NCI-H2107 treated with DMSO at 0.1 percent for 48 hours (cell line): ENCODE measurements around the gene PTPRN2.
"Not testable (repeated sequence)": the region's sequence is repeated elsewhere in the genome, so short reads cannot be mapped to it uniquely, and the experiment has no call there.

Source experiments
- DNase-seq: peaks from one replicate; lab custom pipeline; 2025; ENCODE audit not compliant: unreplicated experiment; lab: John Stamatoyannopoulos, UW

PTPRN2 gene

DNA sequence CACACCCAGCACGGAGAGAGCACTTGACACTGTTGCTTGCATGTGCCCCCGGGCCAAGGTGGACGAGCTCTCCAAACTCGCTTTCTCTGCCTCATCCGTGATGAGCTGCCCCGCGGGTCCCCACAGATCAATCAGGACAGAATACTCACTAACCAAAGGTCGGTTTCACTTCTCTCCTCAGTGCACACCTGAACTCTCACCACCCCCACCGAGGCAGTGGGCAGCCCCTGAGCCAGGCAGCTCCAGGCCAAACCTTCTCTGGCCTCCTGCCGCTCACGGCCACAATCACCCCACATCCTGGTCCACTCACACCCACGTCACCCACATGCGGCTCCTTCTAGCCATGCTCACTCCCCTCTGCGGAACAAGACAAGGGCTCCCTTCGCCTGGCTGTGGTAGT is 806.9 kb downstream of the PTPRN2 start:
- DNase-seq = no peak

DNA sequence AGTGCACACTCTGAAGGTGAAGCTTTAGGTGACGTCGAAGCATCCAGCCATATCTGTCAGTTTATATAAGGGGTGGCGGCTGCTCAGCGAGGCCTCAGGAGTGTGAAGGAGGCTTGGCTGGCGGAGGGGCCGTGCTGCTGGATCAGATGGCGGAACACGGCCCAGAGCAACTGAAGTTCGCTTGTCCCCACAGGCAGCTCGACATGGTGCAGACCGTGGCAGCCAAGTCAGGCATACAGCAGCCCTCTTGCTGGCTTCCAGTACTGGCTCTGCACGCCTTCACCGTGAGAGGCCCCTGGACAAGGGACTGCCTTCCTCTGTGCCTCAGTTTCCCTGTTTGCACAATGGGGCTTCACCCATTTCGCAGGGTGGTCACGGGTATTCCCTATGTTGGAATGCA is 807.3 kb downstream of the PTPRN2 start:
- DNase-seq = no peak

GRCh38 chr7:157779206-157779605 is 808.4 kb downstream of the PTPRN2 start:
- DNase-seq = no peak

GRCh38 chr7:157777194-157777762 is 810.3 kb downstream of the PTPRN2 start:
- DNase-seq = not testable (repeated sequence)

- no peak for DNase-seq
Observed at GRCh38 chr7:157775560-157776332, 811.9 kb downstream of the PTPRN2 start.

- no peak for DNase-seq
Observed at GRCh38 chr7:157775021-157775559, 812.5 kb downstream of the PTPRN2 start.

- DNase-seq = no peak
Observed at GRCh38 chr7:157774495-157774894, 813.1 kb downstream of the PTPRN2 start.

- no peak for DNase-seq
Observed at GRCh38 chr7:157773361-157773760, 814.3 kb downstream of the PTPRN2 start.

DNA sequence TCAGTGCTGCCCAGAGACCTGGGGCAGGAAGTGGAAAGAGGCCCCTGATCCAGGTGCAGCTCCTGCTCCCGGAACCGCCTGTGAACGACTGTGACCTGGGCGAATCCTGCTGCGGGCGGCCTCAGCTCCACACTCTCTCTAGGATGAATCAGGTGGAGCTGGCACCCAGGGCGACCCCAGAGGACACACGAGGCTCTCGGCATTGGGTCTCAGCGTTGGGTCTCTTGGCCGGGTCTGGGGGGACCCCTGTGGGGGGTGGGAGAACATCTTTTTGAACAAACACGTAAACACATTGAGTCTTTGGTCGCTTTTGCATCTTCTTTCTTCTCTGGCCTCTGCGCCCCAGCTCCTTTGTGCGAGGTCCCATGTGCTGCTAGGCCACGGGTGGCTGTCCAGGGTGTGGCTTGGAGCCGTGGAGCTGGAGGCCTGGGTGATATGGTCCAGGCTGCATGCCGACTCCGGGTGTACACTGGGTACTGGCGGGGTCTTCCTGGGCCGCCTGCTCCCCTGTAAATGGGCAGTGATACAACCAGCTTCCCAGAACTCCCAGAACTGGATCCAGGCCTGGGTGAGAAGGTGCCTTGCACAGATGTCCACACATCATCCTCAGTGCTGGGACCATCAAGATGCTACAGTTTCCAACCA is 815.0 kb downstream of the PTPRN2 start:
- DNase-seq = no peak

GRCh38 chr7:157771689-157772088 is 815.9 kb downstream of the PTPRN2 start:
- DNase-seq = no peak

GRCh38 chr7:157770716-157771320 is 816.8 kb downstream of the PTPRN2 start:
- DNase-seq = no peak

- DNase-seq = no peak
Observed at GRCh38 chr7:157769526-157770215, 818.0 kb downstream of the PTPRN2 start.

DNA sequence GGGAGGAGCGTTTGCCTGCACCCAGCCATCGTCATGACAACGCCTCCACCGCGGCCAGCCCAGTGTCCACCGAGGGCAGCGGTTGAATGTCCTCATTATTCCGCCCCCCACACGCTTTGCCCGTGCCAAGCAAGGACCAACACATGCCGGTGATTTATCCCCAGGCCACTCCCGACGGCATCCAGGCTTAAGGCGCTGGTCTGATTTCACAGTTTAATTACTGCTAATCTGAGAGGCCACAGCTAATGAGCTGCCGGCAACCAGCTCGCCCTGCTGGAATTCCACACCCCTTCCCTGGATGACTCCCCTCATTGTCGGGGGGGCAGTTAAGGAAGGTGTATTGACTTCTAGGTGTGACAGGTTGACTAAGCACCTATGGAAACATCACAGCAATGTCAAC is 818.5 kb downstream of the PTPRN2 start:
- DNase-seq = no peak

DNA sequence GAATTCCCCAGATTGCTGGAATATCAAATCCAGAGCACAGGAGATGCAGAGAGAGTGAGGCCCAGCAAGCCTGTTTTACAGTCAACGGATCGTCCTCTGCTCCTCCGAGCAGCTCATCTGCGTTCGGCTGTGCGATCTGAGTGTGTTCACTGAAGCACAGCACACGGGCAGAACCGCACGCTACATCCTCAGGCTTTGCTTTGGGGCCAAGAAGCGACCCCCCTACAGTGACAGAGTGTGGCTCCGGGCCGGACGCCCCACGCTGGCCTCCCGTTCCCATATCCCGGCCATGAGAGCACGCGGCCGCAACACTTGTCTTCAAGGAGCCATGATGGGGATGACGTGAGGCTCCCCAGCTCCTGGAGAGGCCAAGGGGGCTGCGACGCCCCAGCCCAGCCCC is 819.4 kb downstream of the PTPRN2 start:
- no peak for DNase-seq

DNA sequence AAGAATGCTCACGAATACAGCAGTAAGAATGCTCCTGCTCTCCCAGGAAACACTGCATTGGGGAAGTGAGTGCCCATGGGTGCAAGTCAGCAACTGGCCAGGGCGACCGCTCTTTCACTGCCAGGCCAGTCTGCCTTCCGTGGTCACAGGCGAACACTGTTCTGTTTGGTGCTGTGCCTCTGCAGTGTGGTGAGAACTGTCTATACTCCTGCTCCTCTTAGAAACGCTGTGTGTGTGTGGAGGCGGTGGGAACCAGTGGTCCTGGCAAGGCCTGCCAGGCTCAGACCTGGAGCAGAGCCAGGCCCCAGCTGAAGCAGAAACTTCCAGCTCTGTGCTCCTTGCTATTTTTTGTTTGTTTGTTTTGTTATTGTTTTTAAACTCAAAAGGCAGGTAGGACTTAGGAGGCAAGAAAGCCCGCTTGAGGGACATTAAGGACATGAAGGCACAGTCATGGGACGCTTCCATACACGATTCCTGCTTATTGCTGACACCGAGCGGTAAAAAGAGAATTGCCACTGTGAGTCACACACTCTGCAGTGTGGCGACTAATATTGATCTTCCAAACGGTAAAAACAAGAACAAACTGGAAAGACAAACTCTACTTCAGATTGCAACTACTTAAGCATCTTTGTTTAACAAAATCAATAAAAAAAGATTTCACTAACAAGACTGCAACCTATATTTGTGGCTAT is 820.0 kb downstream of the PTPRN2 start:
- no peak for DNase-seq

DNA sequence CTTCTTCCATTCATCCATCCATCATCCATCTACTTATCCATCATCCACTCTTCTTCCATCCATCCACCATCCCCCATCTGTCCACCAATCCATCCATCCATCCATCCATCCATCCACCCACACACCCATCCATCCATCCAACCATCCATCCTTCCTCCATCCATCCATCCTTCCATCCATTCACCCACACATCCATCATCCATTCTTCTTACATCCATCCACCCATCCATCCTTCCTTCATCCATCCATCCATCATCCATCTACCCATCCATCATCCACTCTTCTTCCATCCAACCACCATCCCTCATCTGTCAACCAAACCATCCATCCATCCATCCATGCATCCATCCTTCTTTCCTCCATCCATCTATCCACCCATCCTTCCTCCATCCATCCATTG is 821.5 kb downstream of the PTPRN2 start:
- no peak for DNase-seq

- no peak for DNase-seq
Observed at GRCh38 chr7:157764946-157765537, 822.6 kb downstream of the PTPRN2 start.

- DNase-seq = no peak
Observed at GRCh38 chr7:157764193-157764592, 823.4 kb downstream of the PTPRN2 start.

- no peak for DNase-seq
Observed at GRCh38 chr7:157763279-157764000, 824.2 kb downstream of the PTPRN2 start.
